ENCODE measurements around the gene LCLAT1. TPM values are rescaled to one million over a fixed set of nuclear protein-coding genes. Genes with fewer than 3 reads are reported as not detected.

Gene LCLAT1
- total RNA-seq, 2 donors from 2014 or later, result 18.0 to 20.6 TPM

DNA sequence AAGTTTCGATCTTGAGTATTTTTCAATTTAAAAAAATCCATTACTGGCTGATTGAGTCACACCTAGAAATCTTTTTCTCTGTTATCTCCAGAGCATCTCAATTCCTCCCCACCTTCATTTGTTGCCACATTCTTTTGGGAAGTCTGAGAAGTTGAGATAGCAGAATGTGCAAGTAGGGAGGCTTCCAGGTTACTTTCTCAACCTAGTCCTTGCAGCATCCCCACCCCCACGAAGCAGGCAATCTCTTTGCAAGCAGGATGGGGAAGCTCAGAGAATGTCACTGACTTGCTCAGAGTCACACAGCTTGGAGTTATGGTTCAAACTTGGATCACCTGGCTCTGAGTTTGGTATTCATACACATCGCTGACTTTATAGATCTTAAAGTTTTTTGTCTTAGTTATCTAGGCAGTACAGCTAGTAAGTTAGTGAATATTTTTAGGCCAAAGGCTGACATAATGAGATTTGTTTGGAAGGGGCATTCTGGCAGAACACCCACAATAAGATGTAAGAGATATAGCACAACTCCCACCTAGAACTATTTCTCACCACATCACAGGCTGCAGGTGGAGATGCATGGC, 25.9 kb upstream of the LCLAT1 start:
- intact Hi-C loops (cut with DNase I, micrococcal nuclease), result no loop called here
- DNase-seq (no peak), ATAC-seq (no peak)

DNA sequence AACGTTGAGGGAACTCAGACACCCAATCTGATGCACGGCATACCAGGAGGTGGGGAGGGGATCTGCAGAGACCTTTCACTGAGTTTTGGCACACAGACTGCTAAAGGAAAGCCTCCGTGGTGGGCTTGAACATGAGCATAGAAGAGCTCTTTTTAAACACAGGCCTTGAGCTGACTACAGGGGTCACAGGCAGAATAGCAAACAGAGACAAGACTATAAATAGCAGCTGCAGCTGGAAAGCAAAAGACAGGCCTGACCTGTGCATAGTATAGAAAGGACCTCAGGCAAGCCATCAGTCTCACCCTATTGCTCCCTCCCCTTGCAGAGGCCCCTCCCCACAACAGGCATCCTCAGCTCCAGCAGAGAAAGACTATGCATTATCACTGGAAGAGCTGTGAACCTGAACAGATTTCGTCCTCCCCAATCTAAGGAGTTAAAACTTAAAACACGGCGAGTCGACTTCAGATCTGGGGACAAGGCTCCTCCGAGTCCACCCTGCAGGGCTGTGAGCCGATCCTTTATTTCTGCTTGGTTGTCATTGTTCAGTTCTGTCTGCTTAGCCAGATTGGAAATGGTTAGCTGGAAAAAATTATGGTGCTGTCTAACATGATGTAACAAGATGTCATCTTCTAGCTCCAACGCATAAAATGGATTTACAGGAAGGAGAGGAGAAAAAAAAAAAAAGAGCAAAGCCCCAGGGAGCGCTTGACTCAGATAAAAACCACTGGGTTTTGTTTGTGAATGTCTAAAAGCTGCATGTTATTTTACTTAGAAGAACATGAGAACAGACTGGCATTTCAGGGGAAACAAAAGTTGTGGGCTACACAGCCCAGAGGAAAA, 25.2 kb upstream of the LCLAT1 start:
- DNase-seq, result no peak
- peak; percentile 4 for ATAC-seq
- intact Hi-C loops (cut with DNase I, micrococcal nuclease), result no loop called here

DNA sequence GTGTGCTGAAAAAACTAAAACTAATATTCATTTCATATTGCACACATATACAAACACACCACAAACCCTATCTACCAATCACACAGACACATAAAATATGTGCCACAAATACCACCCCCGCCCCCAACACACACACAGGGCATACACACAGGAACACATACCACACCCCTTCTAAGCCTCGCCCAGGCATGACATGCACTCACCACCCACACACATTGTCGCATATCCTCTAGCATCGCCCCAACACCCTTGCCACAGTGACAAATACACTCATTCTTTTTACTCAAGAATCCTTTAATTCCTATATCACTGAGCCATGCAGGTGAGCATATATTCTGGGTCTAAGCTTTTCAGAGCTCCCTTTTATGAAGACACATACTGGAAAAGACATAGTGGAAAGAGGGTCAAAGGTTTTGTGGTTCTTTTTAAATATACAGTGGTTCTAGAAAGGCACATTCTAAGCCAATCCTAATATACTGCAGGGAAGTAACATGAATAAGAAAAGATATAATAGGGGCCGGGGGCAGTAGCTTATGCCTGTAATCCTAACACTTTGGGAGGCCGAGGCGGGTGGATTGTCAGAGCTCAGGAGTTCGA, 24.5 kb upstream of the LCLAT1 start:
- intact Hi-C loops (cut with DNase I, micrococcal nuclease), result no loop called here
- ATAC-seq, result peak; percentile 97
- peak; percentile 50 to 57 for DNase-seq

DNA sequence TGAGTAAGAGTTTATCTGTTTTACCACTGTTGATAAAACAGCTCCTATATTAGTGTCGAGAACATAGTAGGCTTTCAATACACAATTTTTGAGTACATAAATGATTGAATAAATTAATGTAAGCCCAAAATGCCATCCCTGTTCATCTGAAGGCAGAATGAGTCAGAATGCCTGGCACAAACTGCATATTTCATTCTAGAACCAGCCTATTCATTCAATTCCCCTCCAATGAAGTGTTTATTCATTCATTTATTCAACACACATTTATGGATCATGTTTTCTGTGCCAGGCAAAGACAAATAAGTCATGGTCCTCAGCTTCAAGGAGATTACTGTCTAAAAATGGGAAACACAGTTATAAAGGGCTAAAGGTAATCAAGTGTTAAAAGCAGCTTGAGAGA, 22.8 kb upstream of the LCLAT1 start:
- ATAC-seq, result no peak
- intact Hi-C loops (cut with DNase I, micrococcal nuclease), result no loop called here
- DNase-seq, result no peak

DNA sequence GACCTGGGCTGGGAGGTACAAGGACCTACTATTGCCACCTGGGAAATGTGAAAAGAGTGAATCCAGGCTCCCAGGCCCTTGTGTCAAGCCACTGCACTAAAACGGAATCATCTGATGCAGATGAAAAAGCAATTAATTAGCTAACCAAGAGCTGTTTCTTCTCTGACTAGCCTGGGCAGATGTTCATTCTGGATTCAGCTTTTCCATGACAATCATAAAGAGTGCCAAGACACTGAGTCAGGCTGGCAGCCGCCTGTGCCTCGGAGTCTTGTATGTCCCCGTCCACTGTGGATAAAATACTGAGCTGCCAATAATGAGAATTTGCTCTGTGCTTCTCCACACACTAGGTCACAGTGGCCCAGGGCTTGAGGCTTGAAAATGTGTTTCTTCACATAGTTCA, 21.7 kb upstream of the LCLAT1 start:
- ATAC-seq, result no peak
- intact Hi-C loops (cut with DNase I, micrococcal nuclease), result no loop called here
- DNase-seq, result no peak

DNA sequence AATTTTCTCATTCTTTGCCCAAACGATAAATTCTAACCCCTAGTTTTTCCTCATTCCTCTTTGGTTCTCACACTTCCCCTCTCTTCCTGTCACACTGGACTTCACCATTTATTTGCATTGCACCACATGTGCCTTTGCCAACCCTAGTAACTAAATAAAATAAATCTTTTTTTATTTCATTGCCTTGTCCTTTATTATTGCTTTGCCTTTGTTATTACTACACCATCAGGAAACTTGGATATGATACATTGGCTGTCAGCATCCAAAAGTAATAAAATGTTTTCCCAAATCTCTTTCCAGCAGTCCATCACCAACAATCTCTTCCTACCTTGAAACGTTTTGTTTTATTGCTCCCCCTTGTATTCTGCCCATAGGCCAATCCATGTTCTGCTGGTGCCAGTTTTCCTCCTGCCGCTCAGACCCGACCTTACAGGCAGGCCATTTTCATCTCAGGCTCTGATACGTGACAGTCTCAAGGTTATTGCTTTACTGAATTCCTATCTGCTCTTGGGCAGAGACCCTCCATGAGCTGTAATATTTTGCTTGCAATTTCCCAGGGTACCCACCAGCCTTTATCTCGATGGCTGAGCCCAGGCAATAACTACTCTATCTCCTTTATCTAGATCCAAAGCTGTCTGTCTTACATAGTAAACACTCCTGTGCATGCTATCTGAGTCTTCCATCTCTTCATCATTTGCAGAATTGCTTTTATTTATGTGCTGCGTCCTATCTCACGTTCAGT, 19.3 kb upstream of the LCLAT1 start:
- DNase-seq, result no peak
- intact Hi-C loops (cut with DNase I, micrococcal nuclease), result no loop called here
- peak; percentile 31 for ATAC-seq

DNA sequence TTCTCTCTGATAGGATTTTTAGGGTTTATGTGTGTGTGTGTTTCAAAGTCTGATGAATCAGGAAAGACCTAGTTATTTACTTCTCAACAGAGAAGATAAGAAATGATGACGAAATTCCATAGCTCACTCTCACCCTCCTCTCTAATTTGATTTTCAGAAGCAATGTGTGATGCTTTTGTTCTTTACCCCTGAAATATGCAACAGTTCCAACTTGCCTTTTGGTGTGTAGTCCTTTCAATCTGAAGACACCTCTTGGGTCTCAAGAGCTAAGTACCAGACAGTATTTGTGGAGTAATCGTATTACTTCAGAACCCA, 18.7 kb upstream of the LCLAT1 start:
- no peak for ATAC-seq
- intact Hi-C loops (cut with DNase I, micrococcal nuclease), result no loop called here
- no peak for DNase-seq

DNA sequence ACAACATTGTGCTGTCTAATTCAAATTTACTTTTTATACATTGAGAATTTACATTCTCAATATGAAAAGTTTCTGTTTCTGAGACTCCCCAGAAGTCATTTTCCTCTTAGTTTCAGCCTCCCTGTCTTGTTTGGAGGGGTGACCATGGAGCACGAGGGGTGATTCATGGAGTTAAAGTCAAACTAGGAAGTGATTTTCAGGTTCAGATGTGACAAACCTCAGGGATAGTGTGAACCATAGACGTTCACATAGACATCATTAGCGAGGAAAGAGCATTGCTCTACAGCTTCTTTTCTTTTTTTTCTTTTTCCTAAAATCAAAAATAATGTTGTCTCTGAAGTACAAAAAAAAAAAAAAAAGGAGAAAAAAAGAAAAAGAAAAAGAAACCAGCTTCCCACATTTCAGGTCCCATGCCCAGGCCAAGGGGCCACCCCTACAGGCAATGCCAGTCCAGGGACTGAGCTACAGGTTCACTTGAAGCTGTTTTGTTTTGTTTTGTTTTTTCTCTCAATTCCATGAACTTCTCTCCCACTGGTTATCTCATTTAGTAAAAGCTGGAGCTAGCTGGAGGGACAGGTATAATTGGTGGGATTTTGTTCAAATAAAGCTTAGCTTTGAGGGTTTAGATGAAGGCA, 18.1 kb upstream of the LCLAT1 start:
- intact Hi-C loops (cut with DNase I, micrococcal nuclease), result no loop called here
- ATAC-seq (no peak), DNase-seq (no peak)

DNA sequence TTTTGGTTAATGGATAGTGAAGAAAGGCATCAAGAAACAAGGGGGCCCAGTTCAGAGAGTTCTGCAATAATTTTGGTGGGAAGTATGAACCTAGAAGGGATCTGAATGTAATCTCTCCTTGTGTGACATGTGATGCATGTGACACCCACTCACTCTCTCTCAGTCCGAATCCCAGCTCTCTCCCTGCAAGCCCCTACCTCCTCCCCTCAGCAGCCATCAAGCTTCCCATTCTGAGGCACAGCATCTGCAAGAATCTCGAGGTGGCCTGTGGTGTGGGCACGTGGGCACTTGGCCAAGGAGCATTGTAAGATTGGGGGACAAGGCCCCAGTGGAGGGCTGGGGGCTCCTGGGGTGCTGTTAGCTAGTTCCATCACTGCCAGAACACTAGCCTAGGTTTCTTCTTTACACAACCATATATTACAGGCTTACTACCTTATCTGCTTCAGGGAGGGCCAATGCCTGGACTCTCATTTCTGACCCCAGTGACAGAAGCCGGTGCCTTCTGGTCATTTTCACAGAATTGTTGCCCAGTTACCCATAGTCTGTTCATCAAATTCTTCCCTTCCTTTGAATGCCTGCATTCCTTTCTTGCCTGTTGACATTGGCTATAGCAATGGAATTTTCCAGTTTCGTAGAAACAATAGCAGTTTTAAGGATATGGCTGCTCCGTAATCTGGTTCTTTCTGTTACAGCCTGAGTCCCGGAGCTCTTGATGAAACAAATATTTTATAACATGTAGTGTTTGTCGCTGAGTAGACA, 13.3 kb upstream of the LCLAT1 start:
- DNase-seq (no peak), ATAC-seq (no peak)
- intact Hi-C loops (cut with DNase I, micrococcal nuclease), result no loop called here

DNA sequence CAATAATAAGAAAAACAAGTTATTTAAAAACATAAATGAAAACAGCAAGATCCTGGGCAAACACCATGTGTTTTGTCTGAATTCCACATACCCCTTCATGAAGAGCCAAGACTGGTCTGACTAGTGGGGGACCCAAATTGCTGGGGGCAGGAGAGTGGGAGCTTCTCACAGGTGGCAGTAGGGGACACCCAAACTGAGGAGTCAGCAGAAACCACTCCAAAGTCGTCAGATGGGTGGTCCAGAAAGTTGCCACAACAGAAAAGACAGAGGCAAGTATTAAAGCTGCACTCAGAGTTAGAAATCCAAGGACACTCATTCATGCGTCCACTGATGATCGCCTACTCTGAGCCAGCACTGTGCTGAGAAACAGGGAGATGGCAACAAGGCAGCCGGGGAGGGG, 12.3 kb upstream of the LCLAT1 start:
- no peak for ATAC-seq
- intact Hi-C loops (cut with DNase I, micrococcal nuclease), result no loop called here

DNA sequence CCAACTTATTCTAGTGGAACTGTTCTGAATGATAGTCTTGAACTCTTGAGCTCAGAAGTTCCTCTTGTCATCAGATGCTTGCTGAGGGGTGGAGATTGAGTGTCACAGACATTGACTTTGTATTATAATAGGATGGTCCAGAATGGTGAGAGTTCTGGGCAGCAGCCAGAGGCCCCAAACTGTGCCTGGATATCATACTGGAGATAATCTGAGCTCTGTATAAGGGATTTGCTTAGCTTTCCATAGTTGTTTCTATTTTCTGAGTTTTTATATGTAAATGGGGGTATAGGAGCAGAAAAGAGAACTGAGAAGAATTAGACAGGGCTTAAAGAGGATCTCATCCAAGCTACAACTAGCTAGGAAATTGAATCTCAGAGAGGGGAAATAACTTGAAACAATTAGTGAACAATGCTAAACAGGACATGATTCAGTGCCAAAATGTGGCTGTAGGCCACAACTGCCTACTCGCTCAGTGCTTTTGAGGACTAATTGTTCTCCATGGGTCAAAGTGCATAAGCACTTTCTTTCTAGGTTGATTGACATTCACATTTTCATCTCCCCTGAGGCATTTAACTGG, 10.1 kb upstream of the LCLAT1 start:
- DNase-seq, result no peak
- peak; percentile 50 for ATAC-seq
- intact Hi-C loops (cut with DNase I, micrococcal nuclease), result no loop called here

More for the DNA sequence above, 12.3 kb upstream of the LCLAT1 start:
- DNase-seq, result no peak

DNA sequence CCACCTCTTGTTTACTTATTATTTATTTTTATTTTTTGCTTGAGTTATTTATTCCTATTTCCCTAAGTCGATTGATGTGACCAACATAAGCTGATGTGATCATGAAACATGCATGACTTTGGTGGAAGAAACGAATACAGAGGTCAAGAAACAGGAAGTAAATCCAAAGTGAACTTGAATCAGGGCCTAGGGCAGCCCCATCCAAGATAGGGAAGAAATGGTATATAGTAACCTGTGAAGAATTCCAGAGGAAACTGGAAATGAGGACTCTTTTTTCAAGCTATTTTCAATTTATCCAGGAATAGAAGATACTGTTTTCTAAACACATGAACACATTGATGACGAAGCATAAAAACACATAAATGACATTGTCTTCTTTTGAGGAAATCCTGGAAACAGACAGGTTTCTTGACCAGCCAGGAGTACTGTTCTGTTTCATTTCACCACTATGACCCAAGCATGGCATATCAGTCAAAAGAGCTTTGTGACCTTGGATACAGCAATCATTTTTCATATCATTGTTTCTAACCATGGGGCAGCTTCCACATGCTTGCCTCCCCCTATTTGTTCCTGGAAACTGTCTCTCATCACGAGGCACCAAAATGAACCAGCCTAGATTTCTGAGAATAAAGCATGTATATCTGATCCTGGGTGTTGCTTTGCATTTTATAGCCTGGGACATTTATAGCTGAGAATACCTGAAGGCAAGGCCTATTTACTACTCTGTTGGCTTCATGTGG, 9.1 kb upstream of the LCLAT1 start:
- no peak for ATAC-seq
- intact Hi-C loops (cut with DNase I, micrococcal nuclease), result no loop called here

DNA sequence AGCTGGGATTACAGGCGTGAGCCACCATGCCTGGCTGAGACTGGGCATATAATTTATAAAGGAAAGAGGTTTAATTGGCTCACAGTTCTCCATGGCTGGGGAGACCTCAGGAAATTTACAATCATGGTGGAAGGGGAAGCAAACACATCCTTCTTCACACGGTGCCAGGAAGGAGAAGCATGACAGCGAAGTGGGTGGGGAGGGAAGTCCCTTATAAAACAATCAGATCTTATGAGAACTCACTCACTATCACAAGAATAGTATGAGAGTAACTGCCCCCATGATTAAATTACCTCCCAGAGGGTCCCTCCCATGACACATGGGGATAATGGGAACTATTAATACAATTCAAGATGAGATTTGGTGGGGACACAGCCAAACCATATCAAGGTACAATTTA, 7.8 kb upstream of the LCLAT1 start:
- intact Hi-C loops (cut with DNase I, micrococcal nuclease), result no loop called here
- DNase-seq (no peak), ATAC-seq (no peak)

More for the DNA sequence above, 9.1 kb upstream of the LCLAT1 start:
- no peak for DNase-seq

DNA sequence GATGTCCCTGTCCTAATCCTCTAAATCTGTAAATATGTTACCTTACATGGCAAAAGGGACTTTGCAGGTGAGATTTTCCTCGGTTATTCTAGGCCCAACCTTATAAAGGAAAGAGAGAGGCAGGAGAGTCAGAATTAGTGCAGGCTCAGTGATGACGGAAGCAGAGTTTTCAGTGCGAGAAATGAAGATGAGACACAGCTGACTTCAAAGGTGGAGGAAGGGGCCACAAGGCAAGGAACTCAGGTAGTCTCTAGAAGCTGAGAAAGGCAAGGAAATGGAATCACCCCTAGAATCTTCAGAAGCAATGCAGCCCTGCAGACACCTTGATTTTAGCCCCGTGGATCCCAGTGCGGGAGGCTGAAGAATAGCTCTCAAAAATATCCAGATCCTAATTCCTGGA, 7.2 kb upstream of the LCLAT1 start:
- ATAC-seq (no peak), DNase-seq (no peak)
- intact Hi-C loops (cut with DNase I, micrococcal nuclease), result no loop called here

DNA sequence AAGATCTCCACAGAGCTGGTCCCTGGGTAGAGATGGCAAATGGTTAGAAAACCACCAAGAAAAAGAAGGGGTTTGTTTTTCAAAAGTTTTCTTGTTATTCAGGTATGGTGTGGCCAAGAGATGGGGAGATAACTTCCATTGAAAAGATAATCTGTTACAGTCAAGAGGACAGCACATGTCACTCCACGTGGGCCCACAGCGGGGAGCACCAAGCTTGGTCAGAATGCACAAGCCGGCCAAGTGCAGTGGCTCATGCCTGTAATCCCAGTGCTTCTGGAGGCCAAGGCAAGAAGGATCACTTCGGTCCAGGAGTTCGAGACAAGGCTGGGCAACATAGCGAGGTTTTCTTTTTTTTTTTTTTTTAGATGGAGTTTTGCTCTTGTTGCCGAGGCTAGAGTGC, 6.0 kb upstream of the LCLAT1 start:
- DNase-seq, result no peak
- no peak for ATAC-seq
- intact Hi-C loops (cut with DNase I, micrococcal nuclease), result no loop called here

DNA sequence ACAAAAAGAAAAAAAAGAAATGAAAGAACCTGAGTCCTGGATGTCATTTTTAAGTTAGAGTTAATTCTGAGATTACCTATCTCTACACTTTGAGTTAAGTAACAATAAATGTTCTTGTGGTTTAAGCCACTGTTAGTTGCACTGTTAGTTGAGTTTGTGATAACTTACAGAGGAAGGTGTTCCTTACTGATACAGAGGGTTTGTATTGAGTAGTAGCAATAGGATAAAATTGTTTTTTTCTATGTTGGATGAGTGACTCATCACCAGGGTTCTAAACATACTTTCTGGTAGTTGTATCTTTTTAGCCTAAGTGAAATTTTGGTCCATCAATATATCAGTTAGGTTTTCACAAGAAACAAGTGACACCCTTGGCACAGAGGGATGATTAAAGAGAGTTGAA, 4.0 kb upstream of the LCLAT1 start:
- no peak for DNase-seq
- intact Hi-C loops (cut with DNase I, micrococcal nuclease), result no loop called here
- no peak for ATAC-seq

DNA sequence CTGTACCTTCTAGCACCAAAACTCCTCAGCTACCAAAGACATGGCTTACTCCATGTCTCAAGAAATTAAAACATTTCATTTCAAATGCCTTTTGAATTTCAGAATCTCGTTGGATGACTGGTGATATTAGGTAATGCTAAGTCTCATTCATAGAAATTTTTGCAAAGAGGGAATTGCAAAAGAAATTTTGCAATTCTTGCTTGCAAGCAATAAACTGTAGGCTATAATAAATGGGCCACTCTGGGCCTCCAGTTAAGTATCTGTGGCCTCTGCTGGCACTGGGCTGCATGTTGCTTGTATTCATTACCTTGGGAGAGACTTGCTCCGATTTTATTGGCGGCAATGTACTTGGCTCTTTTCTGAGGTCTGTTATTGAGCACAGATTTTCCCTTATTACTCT, 2.8 kb upstream of the LCLAT1 start:
- intact Hi-C loops (cut with DNase I, micrococcal nuclease), result no loop called here
- peak; percentile 29 for ATAC-seq
- no peak for DNase-seq

All from left colon (tissue), 2 donors.